Esophagus squamous epithelium (tissue), 4 donors: Measurements from ENCODE around the gene BLOC1S2.

ENCODE experiments used
- CTCF ChIP-seq, 6 experiments: fragments of 450-650 bp in 4 of 6; fragments of 200-600 bp in 2 of 6; sonication (generic) in 2 of 6; IDR thresholded peaks; one replicate each; pipeline ENCODE4 v1.5.1; 2016 to 2019; ENCODE audit warnings: antibody characterized with exemption in 6 of 6, mild to moderate bottlenecking in 4 of 6, moderate library complexity in 4 of 6
- POLR2A ChIP-seq, 4 donors: fragments of 450-650 bp; IDR thresholded peaks; one replicate each; pipeline ENCODE4 v1.6.1; 2017; ENCODE audit warnings: antibody characterized with exemption in 4 of 4, mild to moderate bottlenecking in 4 of 4, moderate library complexity in 3 of 4

GRCh38 chr10:100304414-100304813 lies 17.9 kb upstream of the BLOC1S2 start:
- no peak for TF ChIP-seq POLR2A (IDR thresholded peaks at IDR 0.05)
- TF ChIP-seq CTCF (IDR thresholded peaks at IDR 0.05), result no peak
